NCI-H1694 treated with DMSO at 0.1 percent for 48 hours (cell line): Measurements from ENCODE around the gene PRXL2C.
"Not testable (repeated sequence)": the region's sequence is repeated elsewhere in the genome, so short reads cannot be mapped to it uniquely, and the experiment has no call there.

Experiments
- DNase-seq: peaks from one replicate; lab custom pipeline; 2025; lab: John Stamatoyannopoulos, UW

Gene PRXL2C

DNA sequence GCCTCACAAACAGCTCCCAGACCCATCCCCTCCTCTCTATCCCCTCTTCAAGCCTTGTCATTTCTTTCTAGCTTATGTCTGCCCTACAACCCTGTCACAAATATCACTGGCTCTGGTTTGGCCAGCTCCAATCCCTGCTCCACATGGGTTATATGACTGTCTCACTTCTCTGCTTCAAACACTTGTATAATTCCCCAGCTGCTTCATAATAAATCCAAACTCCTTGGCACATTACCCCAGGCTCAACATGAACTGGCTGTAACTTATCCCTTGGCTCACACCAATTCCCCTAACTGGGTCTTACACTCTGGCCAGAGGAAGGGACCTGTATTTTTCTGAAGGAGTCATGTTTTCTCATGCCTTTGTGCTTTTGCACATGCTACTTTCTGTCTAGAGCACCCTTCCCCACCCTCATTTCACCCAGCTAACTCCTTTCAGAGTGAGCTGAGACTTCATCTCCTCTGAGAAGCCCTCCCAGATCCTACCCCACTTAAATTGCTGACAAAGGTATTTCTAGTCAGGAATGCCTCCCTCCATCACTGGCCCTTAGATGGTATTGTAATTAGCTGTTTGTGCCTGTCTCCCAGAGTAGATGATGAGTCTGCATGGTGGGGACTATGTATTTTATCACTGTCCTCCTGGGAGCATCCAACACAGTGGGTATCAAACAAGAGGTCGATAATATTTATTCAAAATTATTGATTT lies 5.3 kb downstream of the PRXL2C start:
- no peak for DNase-seq

DNA sequence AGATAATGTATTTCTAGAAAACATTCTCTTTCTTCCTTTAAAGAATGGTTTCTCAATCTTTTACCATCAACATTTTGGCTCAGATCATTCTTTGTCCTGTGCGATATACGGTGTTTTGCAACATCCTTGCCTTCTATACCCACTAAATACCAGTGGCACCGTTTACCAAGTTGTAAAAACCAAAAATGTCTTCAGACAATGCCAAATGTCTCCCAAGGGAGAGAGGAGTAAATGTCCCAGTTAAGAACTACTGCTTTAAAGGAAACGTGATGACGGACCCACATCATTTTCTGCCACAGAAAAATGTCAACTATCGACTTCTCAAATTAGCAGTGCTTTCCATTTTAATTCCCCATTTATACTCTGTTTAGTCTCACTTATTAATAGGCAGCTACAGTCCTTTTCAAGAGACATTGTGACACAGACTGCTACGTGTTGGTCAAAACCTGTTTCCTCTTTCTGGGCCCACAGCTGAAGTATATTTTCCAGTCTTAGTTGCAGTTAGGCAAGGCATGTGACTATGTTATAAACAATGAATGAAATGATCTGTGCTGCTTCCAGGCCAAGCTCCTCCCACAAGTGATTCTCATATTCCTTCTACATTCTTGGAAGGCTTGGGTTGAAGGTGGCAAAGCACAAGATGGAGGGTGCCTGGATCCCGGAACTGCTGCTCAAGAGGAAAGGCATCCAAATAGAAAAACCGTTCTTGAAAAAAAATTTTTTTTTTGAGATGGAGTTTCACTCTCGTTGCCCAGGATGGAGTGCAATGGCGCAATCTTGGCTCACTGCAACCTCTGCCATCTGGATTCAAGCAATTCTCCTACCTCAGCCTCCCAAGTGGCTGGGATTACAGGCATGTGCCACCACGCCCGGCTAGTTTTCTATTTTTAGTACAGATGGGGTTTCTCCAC lies 8.8 kb downstream of the PRXL2C start:
- DNase-seq, result no peak

DNA sequence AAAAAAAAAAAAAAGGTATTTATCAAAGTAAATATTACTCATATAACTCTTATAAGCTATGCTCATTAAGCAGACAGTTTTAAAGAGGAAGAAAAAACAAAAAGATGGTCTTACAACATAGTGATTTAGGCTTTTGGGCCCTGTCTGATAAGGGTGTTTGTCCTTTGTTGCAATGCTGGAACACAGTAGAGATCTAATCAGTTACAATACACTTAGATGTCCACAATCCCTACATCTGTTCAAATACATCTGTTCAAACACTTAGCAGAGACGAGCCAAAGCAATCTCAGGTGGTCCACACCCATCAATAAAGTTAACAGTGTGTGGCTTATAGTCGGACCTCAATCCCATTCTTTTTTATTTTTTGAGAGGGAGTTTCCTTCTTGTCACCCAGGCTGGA lies 11.0 kb downstream of the PRXL2C start:
- no peak for DNase-seq

DNA sequence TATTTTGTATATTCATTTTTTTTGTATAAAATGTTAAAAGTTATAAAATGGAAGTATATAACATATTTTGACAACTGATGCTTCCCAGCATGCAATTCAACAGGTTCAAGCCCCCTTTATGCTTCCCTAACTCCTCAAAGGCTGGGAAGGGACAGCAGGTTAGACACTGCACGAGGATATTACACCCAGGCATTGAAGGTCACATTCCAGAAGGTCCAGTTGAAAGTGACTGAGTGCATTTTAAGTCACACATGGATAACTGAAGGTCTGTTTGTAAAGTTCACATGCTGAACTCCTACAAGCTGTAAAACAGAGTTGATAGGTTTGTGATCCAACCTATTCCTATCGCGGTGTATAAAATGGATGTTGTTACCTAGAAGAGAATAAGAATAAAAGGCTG lies 13.6 kb downstream of the PRXL2C start:
- DNase-seq, result no peak

DNA sequence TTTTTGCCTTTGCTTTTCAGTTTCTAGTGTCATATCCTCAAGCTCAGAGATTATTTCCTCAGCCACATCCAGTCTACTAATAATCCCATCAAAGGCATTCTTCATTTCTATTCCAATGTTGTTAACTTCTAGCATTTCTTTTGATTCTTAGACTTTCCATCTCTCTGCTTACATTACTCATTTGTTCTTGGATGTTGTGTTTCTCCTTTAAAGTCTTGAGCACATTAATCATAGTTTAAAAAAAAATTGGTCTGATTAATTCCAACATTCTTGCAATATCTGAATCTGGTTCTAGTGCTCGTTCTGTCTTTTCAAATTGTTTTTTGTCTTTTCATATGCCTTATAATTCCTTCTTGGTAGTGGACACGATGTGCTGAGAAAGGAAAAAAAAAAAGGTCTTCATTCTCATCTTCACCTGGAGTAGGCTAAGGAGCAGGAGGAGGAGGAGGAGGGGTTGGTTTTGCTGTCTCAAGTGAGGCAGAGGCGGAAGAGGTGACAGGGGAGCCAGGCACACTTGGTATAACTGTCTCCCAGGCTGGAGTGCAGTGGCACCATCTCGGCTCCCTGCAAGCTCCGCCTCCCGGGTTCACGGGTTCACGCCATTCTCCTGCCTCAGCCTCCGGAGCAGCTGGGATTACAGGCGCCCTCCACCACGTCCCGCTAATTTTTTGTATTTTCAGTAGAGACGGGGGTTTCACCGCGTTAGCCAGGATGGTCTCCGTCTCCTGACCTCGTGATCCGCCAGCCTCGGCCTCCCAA lies 16.3 kb downstream of the PRXL2C start:
- no peak for DNase-seq

DNA sequence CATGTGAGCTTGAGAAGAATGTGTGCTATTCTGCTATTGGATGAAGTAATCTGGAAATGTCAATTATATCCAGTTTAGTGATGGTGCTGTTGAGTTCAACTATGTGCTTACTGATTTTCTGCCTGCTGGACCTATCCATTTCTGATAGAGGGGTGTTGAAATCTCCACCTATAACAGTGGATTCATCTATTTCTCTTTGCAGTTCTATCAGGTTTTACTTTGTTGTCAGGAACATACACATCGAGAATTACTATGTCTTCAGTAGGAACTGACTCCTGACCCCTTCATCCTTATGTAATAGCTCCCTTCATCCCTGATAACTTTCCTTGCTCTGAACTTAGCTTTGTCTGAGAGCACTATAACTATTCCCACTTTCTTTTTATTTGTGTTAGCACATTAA lies 18.7 kb downstream of the PRXL2C start:
- no peak for DNase-seq

DNA sequence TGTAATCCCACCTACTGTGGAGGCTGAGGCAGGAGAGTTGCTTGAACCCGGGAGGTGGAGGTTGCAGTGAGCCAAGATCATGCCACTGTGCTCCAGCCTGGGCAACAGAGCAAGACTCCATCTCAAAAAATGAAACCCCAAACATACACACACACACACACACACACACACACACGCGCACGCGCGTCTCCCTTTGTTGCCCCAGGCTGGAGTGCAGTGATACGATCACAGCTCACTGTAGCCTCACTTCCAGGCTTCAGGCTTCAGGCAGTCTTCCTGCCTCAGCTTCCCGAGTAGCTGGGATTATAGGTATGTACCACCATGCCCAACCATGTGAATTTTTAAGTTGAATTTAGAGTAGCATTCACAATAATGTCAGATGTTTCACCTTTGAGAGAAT lies 21.5 kb downstream of the PRXL2C start:
- not testable (repeated sequence) for DNase-seq

DNA sequence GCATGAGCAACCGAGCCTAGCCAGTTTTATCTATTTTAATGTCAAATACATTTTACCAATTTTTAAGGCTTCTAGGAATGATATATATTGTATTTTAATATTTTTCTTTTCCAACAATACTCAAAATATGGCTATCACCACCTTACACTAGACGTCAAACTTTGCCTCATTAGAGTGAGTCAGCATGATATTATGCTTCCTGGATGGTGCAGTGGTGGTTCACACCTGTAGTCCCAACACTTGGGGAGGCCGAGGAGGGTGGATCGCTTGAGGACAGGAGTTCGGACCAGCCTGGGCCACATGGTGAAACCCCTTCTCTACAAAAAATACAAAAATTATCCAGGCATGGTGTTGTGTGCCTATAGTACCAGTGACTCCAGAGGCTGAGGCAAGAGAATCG lies 28.2 kb downstream of the PRXL2C start:
- no peak for DNase-seq

DNA sequence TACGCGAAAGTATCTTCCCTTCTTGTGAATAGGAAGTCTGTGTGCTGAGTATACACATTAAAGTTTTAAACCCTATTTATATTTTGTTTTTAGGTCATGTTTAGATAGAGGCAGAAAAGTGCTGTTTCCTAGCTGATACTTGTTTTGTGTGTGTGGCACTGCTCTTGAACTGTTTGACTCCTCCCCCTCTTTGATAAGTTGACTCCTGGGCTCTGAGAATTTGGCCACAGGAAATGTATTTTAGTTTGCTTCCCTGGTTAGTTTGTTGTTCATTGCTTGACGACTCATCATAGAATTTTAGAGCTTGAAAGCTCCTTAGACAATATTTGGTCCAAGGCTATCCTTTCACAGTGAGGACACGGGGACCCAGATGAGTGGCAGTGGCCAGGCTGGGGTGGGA lies 33.5 kb downstream of the PRXL2C start:
- DNase-seq, result no peak

DNA sequence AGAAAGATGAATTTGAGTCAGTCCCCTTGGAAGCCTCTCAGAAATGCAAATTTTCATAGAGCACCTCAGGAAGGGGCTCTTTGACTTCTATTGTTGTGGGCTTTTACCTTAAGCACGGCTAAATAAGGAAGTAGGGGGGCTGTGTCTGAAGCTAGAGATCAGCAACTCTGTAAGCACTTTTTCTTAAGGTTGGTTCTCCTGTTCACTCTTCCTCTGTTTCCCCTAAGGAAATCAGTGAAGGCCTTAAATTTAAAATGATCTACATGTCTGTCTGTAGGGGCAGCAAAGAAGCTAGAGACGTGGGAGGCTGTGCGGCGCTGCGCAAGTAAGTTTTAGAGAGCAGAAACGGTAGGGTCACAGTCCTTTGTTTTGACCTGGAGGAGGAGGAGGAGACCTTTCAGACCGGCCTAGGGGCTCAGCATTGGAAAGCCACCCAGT lies 34.3 kb downstream of the PRXL2C start:
- DNase-seq, result no peak

DNA sequence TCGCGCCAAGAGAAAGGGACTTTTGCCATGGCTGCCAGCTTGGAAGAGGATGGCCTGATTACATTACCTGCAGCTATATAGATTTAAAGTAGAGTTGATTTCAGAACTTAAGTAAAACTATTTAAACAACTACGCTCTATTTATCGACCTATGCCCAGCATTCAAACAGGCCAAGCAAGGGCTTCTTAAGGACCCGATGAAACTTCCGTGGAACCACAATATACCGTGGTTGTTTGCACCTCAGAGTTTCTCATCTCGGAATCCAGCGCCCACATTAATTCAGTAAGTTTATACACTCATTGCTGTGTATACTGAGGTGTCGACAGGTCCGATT lies 35.0 kb downstream of the PRXL2C start:
- DNase-seq, result no peak

DNA sequence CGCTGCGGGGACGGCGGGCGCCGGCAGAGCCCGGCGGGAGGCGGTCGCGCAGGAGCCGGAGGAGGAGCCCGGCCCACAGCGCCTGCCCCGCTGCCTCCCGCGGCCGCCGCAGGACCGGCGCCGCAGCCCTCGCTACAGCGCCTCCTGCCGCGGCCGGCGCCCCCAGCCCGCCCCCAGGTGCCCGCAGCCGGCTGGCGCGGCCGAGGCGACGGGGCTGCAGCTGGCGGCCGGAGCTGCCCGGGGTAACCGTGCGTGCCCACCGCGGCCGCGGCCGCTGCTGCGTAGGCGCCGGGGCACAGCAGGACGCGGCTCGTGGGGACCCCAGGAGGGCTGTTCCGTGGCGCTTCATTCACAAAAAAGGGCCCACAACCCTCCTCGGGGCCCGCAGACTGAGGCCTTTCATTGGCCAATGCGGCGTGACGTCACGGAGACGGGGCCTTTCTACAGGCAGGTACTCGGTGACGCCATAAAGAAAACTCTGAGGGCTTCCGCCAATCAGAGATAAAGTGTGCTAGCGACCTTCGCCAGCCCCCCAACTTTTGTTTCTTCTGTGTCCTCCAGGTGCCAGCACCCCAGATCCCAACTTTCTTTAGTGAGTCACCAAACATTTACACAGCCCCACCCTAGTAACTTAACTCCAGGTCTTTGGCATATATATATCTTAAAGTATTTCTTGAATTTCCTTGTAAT lies 35.5 kb downstream of the PRXL2C start, which contains the start of gene CDC14B:
Gene CDC14B, minus strand, starts transcription at position 353 of the 690 bp plus-strand sequence. CDS start 465 bp downstream, outside the sequence.
- DNase-seq, result peak; percentile 65

DNA sequence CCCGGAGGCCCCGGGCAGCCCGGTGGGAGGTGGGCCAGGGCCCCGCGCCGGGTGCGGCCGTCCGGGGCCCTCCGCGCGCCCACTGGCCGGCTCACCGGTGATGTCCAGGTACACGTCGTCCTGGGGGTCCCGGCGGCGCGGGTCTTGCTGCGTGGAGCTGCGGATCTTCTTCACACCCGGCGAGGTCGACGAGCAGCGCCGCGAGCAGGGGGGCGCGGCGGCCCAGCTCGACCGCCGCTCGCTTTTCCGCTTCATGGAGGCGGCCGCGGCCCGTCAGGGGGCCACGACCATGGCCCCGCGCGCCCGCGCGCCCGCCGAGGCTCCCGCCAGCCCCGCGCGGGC lies 36.0 kb downstream of the PRXL2C start:
- no peak for DNase-seq

DNA sequence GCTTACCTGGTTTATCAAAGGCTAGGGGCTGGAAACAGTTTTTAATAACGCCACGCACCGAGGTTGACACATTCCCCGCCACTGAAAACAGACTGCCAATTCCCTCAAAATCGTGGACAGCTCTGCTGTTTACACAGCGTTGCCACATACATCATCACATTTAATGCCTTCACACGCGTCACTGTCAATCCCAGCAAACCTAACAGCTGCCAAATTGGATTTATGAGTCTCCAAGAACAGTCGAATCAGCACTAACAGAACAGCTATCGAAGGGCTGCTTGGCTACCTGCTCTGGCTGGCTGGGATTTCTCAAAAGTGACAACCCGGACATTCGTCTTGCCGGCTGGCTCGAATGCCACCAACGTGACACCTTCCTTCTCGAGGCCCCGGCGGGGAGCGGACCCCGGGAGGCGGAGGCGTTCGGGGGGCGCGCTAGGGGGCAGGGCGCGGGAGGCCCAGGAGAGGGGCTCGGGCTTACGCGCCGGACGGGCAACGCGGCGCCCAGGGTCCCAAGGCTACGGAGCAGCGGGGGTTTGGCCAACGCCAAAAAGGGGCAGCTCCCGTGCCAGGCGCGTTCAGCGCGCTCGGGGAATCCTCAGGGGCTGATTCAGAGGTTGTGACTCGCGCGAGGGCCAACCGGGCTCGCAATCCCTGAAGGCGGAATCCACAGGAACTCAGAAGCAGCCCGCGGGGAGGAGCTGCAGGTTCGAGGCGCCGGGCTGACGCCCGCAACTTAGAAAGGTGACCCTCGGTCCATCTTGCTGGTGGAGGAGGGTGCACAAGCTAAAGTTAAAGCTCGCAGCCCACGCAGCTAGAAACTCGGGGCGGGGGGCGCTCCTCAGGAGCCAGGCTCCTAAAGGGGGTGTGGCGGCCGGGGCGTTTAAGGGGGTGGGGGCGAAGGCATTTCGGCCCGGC lies 36.7 kb downstream of the PRXL2C start:
- no peak for DNase-seq

DNA sequence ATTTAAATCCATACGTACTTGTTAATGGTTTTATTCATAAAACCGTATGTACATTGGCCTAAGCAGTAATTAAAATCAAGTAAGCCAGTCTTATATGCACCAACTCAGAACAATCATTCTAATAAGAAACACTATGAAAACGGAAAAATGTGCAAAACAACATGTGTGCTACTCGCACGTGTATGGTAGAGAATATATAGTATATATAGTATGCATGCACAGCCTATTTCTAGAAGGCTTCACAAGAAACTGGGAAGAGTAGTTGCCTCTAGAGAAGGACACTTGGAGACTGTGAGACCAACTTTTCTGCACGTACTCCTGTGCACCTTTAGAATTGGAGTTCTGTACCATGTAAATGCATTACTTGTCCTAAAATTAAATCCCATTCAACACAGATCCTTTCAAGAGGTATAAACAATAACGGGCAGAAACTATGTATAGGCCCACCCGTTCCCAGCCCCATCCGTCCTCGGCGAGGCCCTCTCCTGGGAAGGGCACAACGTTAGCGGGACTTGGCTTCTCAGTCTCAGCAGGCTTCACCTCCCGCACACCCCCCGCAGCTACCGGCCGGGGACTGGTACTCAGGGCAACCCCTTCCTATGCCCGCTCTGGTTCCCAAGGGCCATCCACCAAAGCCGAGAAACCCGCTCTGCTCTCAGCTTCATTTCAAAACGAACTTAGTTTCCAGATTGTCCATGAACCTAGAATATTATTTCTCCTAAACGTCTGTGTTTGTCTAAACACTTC lies 37.5 kb downstream of the PRXL2C start:
- DNase-seq, result no peak

DNA sequence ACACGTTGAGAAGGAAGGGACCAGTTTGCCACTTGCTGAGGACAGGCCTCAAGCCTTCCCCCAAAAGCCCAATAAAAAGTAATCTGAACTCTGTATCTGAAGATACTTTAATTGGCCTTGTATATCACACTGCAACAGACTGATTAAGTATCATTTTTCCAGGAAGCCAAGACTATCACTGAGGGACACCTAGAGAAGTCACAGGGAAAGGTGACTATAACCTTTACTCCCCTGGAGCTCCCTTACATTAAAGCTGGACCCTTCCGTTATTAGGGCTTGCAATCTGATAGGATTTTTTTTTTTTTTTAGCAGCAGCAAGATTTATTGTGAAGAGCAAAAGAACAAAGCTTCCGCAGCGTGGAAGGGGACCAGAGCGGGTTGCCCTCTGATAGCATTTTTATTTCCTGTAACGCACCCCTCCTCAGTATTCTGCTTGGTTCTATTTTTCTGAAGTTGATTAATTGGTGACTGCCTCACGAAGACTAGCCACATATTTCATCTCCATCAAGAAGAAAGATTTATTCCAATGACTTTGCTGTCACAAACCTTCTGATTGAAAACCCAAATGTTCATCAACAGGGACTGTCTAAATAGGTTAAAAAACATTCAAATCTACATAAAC lies 38.2 kb downstream of the PRXL2C start:
- no peak for DNase-seq

DNA sequence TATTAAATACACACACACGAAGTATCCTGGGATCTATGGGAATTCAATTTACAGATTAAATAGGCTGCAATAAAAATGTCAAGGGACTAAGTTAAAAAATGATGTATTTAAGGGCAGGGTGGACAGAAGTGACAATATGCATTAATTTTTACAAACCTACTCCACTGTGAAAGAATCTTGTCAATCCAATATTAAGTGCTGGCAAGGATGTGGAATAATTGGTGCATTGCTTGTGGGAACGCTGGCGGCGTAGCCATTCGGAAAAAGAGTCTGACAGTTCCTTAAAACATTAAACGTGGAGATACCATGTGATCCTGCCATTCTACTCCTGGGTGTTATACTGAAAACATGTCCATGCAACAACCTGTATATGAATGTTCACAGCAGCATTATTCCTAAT lies 39.7 kb downstream of the PRXL2C start:
- no peak for DNase-seq

DNA sequence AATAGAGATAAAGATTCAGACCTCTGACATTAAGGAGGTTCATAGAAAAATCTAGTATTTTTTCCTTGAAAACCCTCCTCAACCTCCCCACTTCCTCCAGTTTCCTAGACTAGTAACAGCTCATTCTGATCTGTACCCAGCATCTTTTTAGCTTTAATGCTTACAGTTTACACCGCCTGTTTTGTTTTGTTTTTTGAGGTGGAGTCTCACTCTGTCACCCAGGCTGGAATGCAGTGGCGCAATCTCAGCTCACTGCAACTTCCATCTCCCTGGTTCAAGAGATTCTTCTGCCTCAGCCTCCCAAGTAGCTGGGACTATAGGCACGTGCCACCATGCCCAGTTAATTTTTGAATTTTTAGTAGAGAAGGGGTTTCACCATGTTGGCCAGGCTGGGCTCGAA lies 40.5 kb downstream of the PRXL2C start:
- DNase-seq, result not testable (repeated sequence)

DNA sequence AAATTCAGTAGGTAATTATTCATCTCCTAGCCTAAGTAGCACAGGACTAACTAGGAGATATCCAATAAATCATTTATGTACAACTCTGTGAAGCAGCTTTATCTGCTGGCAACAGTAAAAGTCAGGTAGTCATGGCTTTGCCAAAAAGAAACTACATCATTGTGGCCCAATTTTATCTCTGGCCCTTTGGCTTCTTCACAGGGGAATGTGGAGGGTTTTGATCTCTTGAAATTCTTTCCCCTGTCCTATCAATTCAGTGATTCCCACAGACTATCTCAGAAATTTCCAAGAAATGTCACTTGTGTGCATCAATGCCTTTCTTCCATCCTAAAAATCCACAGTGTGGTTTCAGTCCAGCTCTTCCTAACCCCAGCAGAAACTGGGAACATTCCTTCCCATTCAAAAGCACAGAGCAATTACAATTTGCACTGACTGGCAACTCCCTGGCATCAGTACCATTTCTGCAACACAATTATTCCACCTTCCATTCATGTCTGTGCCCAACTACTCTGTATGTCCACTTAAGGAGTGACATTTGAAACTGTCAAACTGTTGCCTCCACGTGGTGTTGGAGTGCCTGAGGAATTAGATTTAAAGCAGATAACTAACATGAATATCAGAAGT lies 42.0 kb downstream of the PRXL2C start:
- no peak for DNase-seq
